ENCODE measurements around the gene CTR9.

CTR9 gene

DNA sequence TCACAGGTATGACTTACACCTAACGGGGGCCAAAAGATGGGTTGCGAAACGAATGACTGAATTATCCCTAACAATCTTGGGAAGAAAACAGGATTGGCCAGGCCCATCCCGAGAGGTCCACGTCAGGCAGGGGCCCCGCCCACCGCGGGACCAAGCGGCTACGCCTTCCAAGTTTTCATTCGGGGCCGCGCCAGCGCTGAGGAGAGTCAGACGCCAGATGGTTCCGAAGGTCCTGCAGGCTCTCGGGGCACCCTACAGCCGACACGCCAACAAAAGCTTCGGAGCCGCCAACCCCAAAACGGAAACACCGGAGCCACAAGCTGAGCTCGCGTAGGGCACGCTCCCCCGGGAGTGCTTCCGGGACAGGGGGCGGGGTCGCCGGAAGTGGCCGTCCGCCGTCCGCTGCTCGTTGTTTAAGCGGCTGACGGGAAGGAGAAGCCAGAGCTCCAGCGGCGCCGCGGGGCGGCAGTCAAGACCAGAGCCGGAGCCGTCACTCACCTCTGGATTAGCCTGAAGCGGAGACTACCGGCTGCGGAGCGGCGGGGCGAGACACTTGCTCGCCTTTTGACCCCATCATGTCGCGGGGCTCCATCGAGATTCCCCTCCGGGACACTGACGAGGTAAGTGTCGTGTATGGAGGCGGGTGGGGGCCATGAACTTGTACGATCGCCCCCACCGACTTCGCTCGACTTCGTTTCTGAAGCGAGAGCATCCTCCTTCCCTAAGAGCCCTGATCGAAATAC, at the start of gene CTR9:
CTR9 (plus strand) TSS at position 409 of the 743 bp plus-strand sequence; CDS start at position 576, 167 bp downstream.
- peak; percentile 88 to 90 for DNase-seq (ENCODE audit: low read depth in 2 of 2)

DNA sequence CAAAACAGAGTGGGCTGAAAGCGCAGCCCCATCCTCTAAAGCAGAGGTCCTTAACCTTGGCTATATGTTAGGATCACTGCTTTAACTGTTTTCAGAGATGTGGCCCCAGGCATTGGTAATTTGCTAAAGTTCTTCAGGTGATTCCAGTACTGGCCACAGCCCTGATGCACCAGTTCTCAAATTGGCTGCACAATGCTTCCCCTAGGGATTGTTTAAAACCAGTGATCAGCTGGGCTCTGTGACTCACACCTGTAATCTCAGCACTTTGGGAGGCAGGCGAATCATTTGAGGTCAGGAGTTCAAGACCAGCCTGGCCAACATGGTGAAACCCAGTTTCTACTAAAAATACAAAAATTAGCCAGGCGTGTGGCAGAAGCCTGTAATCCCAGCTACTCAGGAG, 49.1 kb upstream of the CTR9 start:
- no peak for DNase-seq (ENCODE audit: low read depth in 2 of 2)

- no peak for DNase-seq (ENCODE audit: low read depth in 2 of 2)
These were observed 42.9 kb upstream of the CTR9 start for GRCh38 chr11:10708131-10708530.

- DNase-seq (ENCODE audit: low read depth in 2 of 2) = no peak
These were observed 41.6 kb upstream of the CTR9 start for GRCh38 chr11:10709299-10710086.

DNA sequence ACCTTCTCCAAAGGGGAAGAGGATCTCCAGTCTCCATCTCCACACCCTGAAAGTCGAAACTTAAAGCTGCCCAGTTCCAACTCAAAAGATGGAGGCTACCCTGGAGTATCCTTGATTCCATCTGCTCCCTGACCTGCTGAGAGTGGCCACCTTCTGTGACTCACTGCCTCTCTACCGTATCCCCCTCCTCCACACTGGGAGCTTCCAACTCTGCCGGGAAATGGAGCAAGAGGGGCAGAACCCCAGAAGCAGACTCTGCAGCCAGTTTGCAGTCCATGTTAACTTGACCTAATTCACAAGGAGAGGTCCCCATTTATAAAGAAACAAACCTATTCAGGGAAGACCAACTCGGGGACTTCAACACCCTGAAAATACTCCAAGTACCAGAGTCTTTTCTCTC, 35.5 kb upstream of the CTR9 start:
- DNase-seq (ENCODE audit: low read depth in 2 of 2) = no peak

GRCh38 chr11:10716122-10716521, 34.9 kb upstream of the CTR9 start:
- DNase-seq (ENCODE audit: low read depth in 2 of 2) = no peak

DNA sequence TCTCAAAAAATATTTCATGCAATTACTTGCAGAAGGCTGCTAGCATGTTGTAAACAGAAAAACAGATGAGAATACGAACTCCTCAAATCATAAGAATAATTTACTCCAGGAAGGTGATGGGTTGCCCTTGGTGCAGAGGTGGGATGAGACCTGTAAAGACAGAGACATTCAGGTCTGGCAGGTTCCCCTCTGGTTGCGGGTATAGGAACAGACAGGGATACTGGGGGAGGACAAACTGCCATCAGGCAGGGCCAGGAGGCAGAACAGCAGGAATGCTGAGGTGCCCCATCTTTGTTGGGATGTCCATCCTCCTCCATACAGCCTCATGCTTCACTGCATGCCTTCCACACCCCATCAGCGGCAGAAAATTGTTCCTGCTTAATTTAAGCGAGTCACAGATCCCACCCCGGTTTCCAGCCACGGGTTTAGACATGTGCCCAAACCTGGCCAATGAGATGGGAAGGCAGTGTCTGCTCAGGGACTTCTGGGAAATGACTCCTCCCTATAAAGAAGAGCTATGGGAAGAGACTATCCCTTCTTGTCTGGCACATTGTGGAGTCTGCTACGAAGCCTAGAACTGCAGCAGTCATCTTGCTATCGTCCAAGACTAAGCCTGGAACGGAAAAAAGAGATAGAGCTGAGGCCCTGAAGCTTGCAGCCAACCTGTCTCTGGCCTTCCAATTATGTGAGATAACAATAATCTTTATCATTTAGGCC, 34.3 kb upstream of the CTR9 start:
- no peak for DNase-seq (ENCODE audit: low read depth in 2 of 2)

- no peak for DNase-seq (ENCODE audit: low read depth in 2 of 2)
These were observed 31.4 kb upstream of the CTR9 start for GRCh38 chr11:10719616-10720015.

DNA sequence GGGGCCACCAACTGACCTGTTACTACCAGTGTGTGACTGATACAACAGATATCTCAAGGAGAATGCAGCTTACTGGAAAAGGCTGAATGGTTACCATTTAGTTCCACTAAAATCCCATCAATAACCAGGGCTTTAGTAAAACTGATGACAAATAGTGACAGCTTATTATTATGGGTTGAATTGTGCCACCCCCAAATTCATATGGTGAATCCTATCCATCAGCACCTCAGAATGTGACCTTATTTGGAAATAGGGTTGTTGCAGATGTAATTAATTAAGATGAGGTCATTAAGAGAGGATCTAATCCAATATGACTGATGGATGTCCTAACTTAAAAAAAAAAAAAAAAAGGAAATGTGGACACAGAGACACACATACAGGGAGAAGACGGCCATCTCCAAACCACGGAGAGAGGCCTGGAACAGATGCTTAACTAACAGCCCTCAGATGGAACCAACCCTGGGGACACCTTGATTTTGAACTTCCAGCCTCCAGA, 30.1 kb upstream of the CTR9 start:
- DNase-seq (ENCODE audit: low read depth in 2 of 2) = no peak

- DNase-seq (ENCODE audit: low read depth in 2 of 2) = no peak
These were observed 28.7 kb upstream of the CTR9 start for GRCh38 chr11:10722307-10722706.

DNA sequence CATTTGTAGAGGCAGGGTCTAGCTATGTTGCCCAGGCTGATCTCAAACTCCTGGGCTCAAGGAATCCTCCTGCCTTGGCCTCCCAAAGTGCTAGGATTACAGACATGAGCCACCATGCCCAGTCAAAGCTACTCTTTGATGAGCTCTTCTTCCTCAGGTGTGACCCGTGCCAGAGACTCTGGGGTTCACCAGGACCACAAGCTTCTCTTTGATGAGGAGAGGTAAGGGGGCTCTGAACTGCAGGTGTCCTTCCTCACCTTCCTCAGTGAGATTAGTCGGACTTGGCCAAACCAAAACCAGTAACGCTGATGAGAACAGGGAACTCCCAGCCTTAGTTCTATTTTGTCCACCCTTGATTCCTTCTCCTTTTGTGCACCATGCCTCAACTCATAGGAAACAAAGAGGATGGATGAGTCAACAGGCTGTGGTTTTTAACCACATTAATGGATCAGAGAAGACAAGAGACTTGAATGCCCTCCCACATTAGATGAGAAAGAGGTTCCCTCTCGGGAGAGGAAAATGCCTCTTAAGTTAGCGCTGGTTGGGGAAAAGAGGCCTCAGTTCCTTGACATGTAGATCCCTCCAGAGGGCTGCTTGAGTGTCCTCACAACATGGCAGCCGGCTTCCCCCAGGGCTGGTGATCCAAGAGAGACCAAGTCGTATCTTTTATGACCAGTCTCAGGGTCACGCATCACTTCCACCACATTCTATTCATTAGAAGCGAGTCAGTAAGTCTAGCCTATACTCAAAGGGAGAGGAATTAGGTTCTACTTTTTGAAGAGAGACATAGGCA, 25.7 kb upstream of the CTR9 start:
- no peak for DNase-seq (ENCODE audit: low read depth in 2 of 2)

DNA sequence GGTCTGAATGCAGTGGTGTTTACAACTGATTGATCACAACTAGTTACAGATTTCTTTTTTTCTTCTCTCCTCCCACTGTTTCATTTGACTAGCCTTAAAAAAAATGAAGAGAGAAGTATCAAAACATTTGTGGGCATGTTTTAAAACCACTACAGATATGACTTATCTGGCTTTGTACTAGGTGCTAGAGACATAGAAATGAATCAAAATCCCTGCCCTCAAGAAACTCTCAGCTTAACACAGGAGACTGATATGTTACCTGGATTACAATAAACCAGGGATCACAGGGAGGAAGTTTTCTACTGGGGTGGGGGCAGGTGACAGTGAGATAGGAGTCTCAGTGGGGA, 25.2 kb upstream of the CTR9 start:
- no peak for DNase-seq (ENCODE audit: low read depth in 2 of 2)

- DNase-seq (ENCODE audit: low read depth in 2 of 2) = no peak
These were observed 23.7 kb upstream of the CTR9 start for GRCh38 chr11:10727146-10727851.

- no peak for DNase-seq (ENCODE audit: low read depth in 2 of 2)
These were observed 22.9 kb upstream of the CTR9 start for GRCh38 chr11:10728154-10728553.

DNA sequence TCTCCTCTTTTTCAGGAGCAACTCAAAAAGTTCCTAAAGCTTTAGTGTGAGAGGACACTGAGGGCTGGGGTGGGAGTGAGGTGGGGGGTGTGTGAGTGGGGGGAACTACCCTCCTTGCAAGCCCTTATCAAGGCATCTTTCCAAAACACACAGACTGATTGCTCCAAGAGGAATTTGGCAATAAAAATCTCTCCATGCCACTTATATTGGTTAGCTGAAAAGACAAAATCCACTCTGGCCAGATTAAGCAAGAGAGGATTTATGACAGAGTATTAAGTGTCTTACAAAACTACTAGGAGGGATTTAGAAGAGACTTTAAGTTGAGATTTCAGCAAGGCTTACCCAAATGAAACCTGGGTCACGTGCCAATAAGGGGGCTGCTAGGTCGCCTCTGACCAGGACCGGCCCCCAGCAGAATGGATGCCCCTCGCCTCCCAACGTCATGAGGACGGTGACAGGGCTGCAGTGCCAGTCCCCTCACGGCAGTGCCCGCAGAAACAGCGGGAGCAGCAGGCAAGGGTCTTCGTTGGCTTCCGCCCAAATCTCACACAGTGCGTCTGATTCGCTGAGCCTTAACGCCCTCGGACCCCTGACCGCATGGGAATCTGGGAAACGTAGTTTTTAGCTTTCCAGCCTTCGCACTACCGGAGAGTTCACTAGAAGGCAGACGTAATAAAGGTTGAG, 22.1 kb upstream of the CTR9 start:
- no peak for DNase-seq (ENCODE audit: low read depth in 2 of 2)

DNA sequence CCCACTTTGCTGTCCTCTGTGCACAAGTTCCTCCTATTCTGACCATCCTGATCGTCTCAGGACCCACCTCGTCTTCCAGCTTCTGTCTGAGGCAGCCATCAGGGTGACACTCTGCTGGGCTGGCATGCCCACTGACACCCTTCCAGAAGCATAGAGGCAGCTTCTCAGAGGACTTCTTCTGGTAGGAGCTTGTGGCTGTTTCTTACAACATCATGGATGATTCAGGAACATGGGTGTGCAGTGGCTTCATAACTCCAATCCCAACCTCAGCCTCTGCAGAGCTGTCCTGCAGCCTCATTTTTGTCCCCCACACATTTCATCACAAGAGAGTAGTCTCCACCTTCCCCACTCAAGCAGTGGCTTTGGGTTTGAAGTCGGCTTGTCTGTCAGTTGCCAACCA, 20.9 kb upstream of the CTR9 start:
- DNase-seq (ENCODE audit: low read depth in 2 of 2) = no peak

DNA sequence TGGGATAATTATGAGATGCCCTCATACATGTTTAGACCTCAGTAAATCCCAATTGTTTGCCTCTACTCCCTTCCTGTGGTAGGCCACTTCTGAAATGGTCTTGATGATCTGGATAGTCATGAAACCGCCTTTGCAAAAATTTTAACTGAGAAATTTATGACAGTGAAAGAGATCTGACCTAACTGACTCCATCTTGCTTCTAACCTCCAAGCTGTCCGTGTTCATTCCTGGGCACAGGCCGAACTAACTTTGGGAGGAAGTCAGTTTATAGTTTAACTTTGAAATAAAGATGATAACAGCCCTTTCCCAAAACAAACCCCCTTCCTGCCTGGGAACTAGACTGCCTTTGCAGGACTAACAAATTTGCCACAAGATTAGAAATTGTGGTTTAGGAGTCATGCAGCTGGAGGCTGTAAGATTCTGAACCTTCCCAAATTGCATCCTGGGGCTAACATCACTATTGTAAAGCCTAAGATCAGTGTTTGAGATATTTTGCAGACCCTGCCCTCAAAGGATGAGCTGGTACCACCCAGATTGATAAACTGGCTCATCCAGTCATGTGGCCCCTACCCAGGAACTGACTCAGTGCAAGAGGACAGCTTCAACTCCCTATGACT, 19.9 kb upstream of the CTR9 start:
- no peak for DNase-seq (ENCODE audit: low read depth in 2 of 2)

DNA sequence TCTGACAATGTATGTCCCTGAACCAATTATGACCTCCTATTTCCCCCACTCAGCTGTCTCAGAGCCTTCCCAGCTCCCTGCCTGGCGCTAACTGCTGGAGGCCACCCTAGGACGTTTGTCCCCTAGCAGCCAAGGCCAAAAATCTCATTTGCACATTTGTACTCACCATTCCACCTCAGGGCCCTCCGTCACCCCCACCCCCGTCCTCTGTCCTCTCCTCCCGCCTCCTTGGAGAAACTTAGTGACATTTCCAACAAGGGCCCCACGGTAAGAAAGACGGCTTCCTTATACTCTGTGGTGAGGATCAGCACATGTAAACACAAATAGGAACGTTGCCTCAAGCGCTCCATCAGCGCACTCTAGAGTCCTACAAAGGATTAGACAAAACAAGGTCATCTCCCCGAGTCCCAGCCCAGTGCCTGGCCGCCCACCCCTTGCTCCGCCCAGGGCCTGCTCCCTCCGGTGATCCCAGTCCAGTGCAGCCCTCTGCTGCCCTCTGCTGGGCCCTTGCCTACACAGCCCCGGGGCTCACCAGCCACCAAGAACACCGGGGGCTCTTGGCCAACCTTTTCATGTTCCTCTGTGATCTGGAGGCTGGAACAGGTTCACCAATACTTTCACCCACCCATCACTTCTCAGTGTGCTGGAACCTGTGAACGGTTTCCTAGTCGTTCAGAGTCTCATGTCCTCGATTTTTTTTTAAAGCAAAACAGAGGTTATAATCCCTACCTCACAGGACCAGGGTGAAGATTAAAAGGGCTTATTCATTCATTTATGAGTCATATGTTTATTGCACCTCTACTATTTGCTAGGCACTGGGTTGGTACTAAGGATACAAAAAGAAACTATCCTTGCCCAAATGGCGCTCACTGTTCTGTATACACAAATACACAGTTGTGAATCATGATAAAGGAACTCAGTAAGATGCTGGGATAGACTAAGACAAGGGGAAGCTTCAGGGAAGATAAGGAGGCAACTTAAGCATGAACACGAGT, 15.3 kb upstream of the CTR9 start:
- peak; percentile 83 to 85 for DNase-seq (ENCODE audit: low read depth in 2 of 2)
